ENCODE measurements around the gene LGR6.

DNA sequence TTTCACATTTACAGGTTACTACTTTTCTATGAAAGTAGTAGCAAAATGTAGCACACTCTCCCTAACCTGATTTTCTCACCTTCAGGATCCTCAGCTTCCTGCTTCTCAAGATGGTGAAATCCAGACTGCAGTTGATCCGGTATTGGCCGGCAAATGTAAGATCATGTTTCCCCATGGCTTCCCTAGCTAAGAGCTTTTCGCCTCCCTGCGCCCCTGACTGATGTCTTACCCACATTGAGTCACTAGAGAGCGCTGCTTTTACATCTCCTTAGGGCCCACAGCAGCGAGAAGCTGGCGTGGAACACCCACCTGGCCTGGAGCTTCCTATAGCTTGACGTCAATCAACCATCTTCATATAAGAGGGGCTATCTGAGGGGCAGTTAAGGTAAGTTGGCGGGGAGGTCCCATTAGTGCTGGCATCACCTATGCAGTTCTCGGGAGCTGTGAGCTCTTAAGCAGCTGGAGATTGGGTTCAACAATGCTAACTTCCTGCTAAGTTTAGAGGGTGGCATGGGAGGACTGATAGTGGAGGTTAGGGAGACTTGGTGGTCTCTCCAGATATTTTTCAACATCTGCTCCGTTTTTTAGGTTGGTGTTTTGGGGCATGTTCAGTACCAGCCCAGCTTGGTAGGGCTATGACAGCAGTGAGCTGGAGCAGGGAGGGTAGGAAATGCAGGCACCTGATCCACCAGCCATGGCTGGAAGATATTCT lies 38.7 kb upstream of the LGR6 start:
- TF ChIP-seq, protein P1, sequence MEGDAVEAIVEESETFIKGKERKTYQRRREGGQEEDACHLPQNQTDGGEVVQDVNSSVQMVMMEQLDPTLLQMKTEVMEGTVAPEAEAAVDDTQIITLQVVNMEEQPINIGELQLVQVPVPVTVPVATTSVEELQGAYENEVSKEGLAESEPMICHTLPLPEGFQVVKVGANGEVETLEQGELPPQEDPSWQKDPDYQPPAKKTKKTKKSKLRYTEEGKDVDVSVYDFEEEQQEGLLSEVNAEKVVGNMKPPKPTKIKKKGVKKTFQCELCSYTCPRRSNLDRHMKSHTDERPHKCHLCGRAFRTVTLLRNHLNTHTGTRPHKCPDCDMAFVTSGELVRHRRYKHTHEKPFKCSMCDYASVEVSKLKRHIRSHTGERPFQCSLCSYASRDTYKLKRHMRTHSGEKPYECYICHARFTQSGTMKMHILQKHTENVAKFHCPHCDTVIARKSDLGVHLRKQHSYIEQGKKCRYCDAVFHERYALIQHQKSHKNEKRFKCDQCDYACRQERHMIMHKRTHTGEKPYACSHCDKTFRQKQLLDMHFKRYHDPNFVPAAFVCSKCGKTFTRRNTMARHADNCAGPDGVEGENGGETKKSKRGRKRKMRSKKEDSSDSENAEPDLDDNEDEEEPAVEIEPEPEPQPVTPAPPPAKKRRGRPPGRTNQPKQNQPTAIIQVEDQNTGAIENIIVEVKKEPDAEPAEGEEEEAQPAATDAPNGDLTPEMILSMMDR (IDR thresholded peaks at IDR 0.05), result peak in 1 of 2 donors; percentile 45
- no peak for TF ChIP-seq POLR2A (IDR thresholded peaks at IDR 0.05)

All from suprapubic skin (tissue), 3 donors.